HUES64 (cell line): ENCODE measurements around the gene ZNF397.
"Not testable (repeated sequence)": the region's sequence is repeated elsewhere in the genome, so short reads cannot be mapped to it uniquely, and the experiment has no call there.

Experiments
- H3K27ac ChIP-seq: 2 replicates; pipeline ENCODE4 v1.7.0; 2013; ENCODE audit warnings: low read depth, low read length, inconsistent platforms
- H3K27me3 ChIP-seq: 2 replicates; pipeline ENCODE4 v1.6.1; 2013; ENCODE audit warnings: mild to moderate bottlenecking, low read length; ENCODE audit not compliant: insufficient read depth
- H3K36me3 ChIP-seq: 2 replicates; pipeline ENCODE4 v1.6.1; 2013; ENCODE audit warnings: mild to moderate bottlenecking, low read length; ENCODE audit not compliant: insufficient read depth
- H3K4me1 ChIP-seq: 2 replicates; pipeline ENCODE4 v1.6.1; 2013; ENCODE audit warnings: mild to moderate bottlenecking, low read length, moderate library complexity; ENCODE audit not compliant: insufficient read depth
- H3K4me3 ChIP-seq: 2 replicates; pipeline ENCODE4 v1.5.1; 2013; ENCODE audit warnings: mild to moderate bottlenecking, low read length, moderate library complexity
- H3K9ac ChIP-seq: 2 replicates; pipeline ENCODE4 v1.6.1; 2013; ENCODE audit warnings: mild to moderate bottlenecking, low read depth, low read length
- H3K9me3 ChIP-seq: 2 replicates; pipeline ENCODE4 v1.6.1; 2013; ENCODE audit warnings: low read depth, low read length; ENCODE audit not compliant: insufficient read depth
- WGBS: fragments of 150-250, 120-280 bp; methylation state at CpG from one replicate; pipeline ENCODE4 v1.1.7; 2013; ENCODE audit warnings: missing lambda C conversion rate; 5-methylcytosine and 5-hydroxymethylcytosine counted together

ZNF397 gene

GRCh38 chr18:35219331-35219730 is 21.5 kb upstream of the ZNF397 start:
- peaks cover 11% of the 10 kb centered on the region for H3K4me1 ChIP-seq
- not testable (repeated sequence) for H3K36me3 ChIP-seq, H3K27ac ChIP-seq, H3K4me3 ChIP-seq, H3K27me3 ChIP-seq, H3K9me3 ChIP-seq, H3K9ac ChIP-seq
- WGBS: 94% methylated on average over 4 of the region's 4 CpGs

- H3K9me3 ChIP-seq: no peaks in the 10 kb centered on the region
- no peak overlapping the region for H3K27ac ChIP-seq
- 80% methylated on average over 6 of the region's 6 CpGs for WGBS
- H3K4me1 ChIP-seq: peaks cover under 1% of the 10 kb centered on the region; the same call in 1 of the 2 replicates
- H3K36me3 ChIP-seq: no peaks in the 10 kb centered on the region
- H3K9ac ChIP-seq: no peak overlapping the region
- no peak overlapping the region for H3K4me3 ChIP-seq
- H3K27me3 ChIP-seq: no peaks in the 10 kb centered on the region
Observed at GRCh38 chr18:35220424-35220823, 20.4 kb upstream of the ZNF397 start.

- Histone ChIP-seq H3K36me3 (no peaks in the 10 kb centered on the region), H3K4me3 (no peak overlapping the region), H3K4me1 (no peaks in the 10 kb centered on the region), H3K27ac (no peak overlapping the region), H3K27me3 (no peaks in the 10 kb centered on the region), H3K9ac (no peak overlapping the region), H3K9me3 (no peaks in the 10 kb centered on the region)
- WGBS: 95% methylated on average over 3 of the region's 3 CpGs
Observed at GRCh38 chr18:35223797-35224196, 17.0 kb upstream of the ZNF397 start.

- Histone ChIP-seq H3K9ac (no peak overlapping the region), H3K36me3 (no peaks in the 10 kb centered on the region), H3K27ac (no peak overlapping the region), H3K4me3 (no peak overlapping the region), H3K4me1 (peaks cover 3% of the 10 kb centered on the region; the same call in 1 of the 2 replicates), H3K9me3 (no peaks in the 10 kb centered on the region), H3K27me3 (no peaks in the 10 kb centered on the region)
- WGBS: 89% methylated on average over 1 of the region's 1 CpG
Observed at GRCh38 chr18:35227254-35227653, 13.6 kb upstream of the ZNF397 start.

GRCh38 chr18:35231052-35231451 is 9.8 kb upstream of the ZNF397 start:
- H3K9ac ChIP-seq: no peak overlapping the region
- H3K27ac ChIP-seq: no peak overlapping the region
- H3K4me3 ChIP-seq: 0 out of 2 replicates have a peak overlapping the region, but pooled peaks have one; percentile 14
- no peaks in the 10 kb centered on the region for H3K9me3 ChIP-seq
- no peaks in the 10 kb centered on the region for H3K36me3 ChIP-seq
- peaks cover 3% of the 10 kb centered on the region; the same call in 1 of the 2 replicates for H3K4me1 ChIP-seq
- 15% methylated on average over 6 of the region's 6 CpGs for WGBS
- no peaks in the 10 kb centered on the region for H3K27me3 ChIP-seq

GRCh38 chr18:35236571-35237363 is 4.1 kb upstream of the ZNF397 start:
- Histone ChIP-seq H3K4me3 (no peak overlapping the region), H3K9ac (no peak overlapping the region), H3K36me3 (no peaks in the 10 kb centered on the region), H3K9me3 (no peaks in the 10 kb centered on the region), H3K27me3 (no peaks in the 10 kb centered on the region), H3K4me1 (0 out of 2 replicates have a peak, but pooled peaks cover under 1% of the 10 kb centered on the region), H3K27ac (no peak overlapping the region)
- WGBS: 100% methylated on average over 1 of the region's 1 CpG

- H3K4me1 ChIP-seq: peaks cover 8% of the 10 kb centered on the region; the same call in 1 of the 2 replicates
- no peaks in the 10 kb centered on the region for H3K9me3 ChIP-seq
- peaks cover 22% of the 10 kb centered on the region for H3K36me3 ChIP-seq
- H3K27ac ChIP-seq: no peak overlapping the region
- WGBS: 100% methylated on average over 1 of the region's 1 CpG
- H3K27me3 ChIP-seq: no peaks in the 10 kb centered on the region
- H3K9ac ChIP-seq: no peak overlapping the region
- no peak overlapping the region for H3K4me3 ChIP-seq
Observed at GRCh38 chr18:35239314-35239713, 1.5 kb upstream of the ZNF397 start.

- Histone ChIP-seq H3K36me3 (peaks cover 43% of the 10 kb centered on the region), H3K27ac (peak overlapping the region; percentile 95), H3K9me3 (no peaks in the 10 kb centered on the region), H3K27me3 (no peaks in the 10 kb centered on the region), H3K4me3 (peak overlapping the region; percentile 80), H3K4me1 (peaks cover 8% of the 10 kb centered on the region; the same call in 1 of the 2 replicates), H3K9ac (peak overlapping the region; percentile 96)
- 0% methylated on average over 5 of the region's 5 CpGs for WGBS
Observed at GRCh38 chr18:35241448-35241804, 592 bp downstream of the ZNF397 start.

- Histone ChIP-seq H3K27me3 (no peaks in the 10 kb centered on the region), H3K4me3 (peak overlapping the region; percentile 80), H3K9ac (peak overlapping the region; percentile 96; the same call in 1 of the 2 replicates), H3K36me3 (peaks cover 53% of the 10 kb centered on the region), H3K27ac (no peak overlapping the region), H3K4me1 (peaks cover 8% of the 10 kb centered on the region; the same call in 1 of the 2 replicates), H3K9me3 (no peaks in the 10 kb centered on the region)
- 95% methylated on average over 6 of the region's 6 CpGs for WGBS
Observed at GRCh38 chr18:35242426-35242825, 1.6 kb downstream of the ZNF397 start.

GRCh38 chr18:35244671-35245070 is 3.8 kb downstream of the ZNF397 start:
- Histone ChIP-seq H3K27me3 (no peaks in the 10 kb centered on the region), H3K4me1 (peaks cover 8% of the 10 kb centered on the region; the same call in 1 of the 2 replicates), H3K9ac (no peak overlapping the region), H3K27ac (no peak overlapping the region), H3K36me3 (peaks cover 73% of the 10 kb centered on the region), H3K9me3 (no peaks in the 10 kb centered on the region), H3K4me3 (no peak overlapping the region)
- WGBS: 95% methylated on average over 4 of the region's 4 CpGs

GRCh38 chr18:35245719-35246317 is 5.0 kb downstream of the ZNF397 start:
- Histone ChIP-seq H3K4me1 (peaks cover 8% of the 10 kb centered on the region; the same call in 1 of the 2 replicates), H3K9me3 (no peaks in the 10 kb centered on the region), H3K4me3 (no peak overlapping the region), H3K9ac (no peak overlapping the region), H3K27me3 (no peaks in the 10 kb centered on the region), H3K36me3 (peaks cover 83% of the 10 kb centered on the region), H3K27ac (no peak overlapping the region)
- WGBS: 98% methylated on average over 4 of the region's 4 CpGs
